Activated B cell treated with CpG ODN at 0.5 μM for 24 hours (primary cell): ENCODE measurements around the gene PTH. TPM values are rescaled to one million over a fixed set of nuclear protein-coding genes. Genes with fewer than 3 reads are reported as not detected.

Experiments used
- ATAC-seq: fragments of 200-7000 bp; cut with Tn5 transposase; one replicate; pipeline ENCODE4 v1.10.0; 2021; ENCODE audit warnings: low read depth, mild to moderate bottlenecking, moderate library complexity
- CTCF ChIA-PET: fragments of 350-600 bp; sonication (Branson Sonifier 250); formaldehyde crosslinking; loops from one replicate; lab custom pipeline; 2021; ENCODE audit warnings: antibody characterized with exemption; lab: Charles Lee
- POLR2A ChIA-PET: fragments of 350-600 bp; sonication (Branson Sonifier 250); formaldehyde crosslinking; loops from one replicate; lab custom pipeline; 2021; ENCODE audit warnings: antibody characterized with exemption; lab: Charles Lee
- DNase-seq: peaks from one replicate; pipeline ENCODE4 v3.0.0; 2022
- H3K27ac Mint-ChIP-seq: one replicate; pipeline ENCODE4 v1.8.0; 2020; ENCODE audit warnings: mixed read lengths
- H3K27me3 Mint-ChIP-seq: one replicate; pipeline ENCODE4 v1.8.0; 2021; ENCODE audit warnings: mixed read lengths
- H3K36me3 Mint-ChIP-seq: one replicate; pipeline ENCODE4 v1.8.0; 2021; ENCODE audit warnings: low read depth, mixed read lengths
- H3K4me1 Mint-ChIP-seq: one replicate; pipeline ENCODE4 v1.8.0; 2021; ENCODE audit warnings: mixed read lengths
- H3K4me3 Mint-ChIP-seq: one replicate; pipeline ENCODE4 v1.8.0; 2020; ENCODE audit warnings: mild to moderate bottlenecking, mixed read lengths
- H3K9me3 Mint-ChIP-seq: one replicate; pipeline ENCODE4 v1.8.0; 2020; ENCODE audit warnings: mixed read lengths
- intact Hi-C: fragments of 100-400 bp; cut with micrococcal nuclease; formaldehyde crosslinking; loops from one replicate; pipeline ENCODE4 v1.15.1; 2024
- total RNA-seq: library from RNA; stranded (reverse); gene quantifications from 2 replicates; pipeline ENCODE4 v1.2.3, GENCODE V29; 2022
- TF ChIP-seq, protein P1 (sequence below): fragments of 200-600 bp; IDR thresholded peaks from one replicate; pipeline ENCODE4 v1.8.0; 2022; ENCODE audit warnings: antibody characterized with exemption, mild to moderate bottlenecking

The PTH gene
- total RNA-seq, 1 donor from 2014 or later: not detected

DNA sequence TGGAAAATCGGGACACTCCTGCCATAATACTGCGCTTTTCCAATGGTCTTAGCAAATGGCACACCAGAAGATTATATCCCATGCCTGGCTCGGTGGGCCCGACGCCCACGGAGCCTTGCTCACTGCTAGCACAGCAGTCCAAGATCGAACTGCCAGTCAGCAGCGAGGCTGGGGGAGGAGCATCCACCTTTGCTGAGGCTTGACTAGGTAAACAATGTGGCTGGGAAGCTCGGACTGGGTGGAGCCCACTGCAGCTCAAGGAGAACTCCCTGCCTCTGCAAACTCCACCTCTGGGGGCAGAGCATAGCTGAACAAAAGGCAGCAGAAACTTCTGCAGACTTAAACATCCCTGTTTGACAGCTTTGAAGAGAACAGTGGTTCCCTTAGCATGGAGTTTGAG, 15.6 kb downstream of the PTH start:
- Mint-ChIP-seq H3K4me1 (no peaks in the 10 kb centered on the region), H3K27me3 (peaks cover 17% of the 10 kb centered on the region)
- intact Hi-C loops: no loop called here

GRCh38 chr11:13479688-13480087, 16.1 kb downstream of the PTH start:
- ChIA-PET CTCF (no interaction called here), POLR2A (no interaction called here)
- TF ChIP-seq, protein P1, sequence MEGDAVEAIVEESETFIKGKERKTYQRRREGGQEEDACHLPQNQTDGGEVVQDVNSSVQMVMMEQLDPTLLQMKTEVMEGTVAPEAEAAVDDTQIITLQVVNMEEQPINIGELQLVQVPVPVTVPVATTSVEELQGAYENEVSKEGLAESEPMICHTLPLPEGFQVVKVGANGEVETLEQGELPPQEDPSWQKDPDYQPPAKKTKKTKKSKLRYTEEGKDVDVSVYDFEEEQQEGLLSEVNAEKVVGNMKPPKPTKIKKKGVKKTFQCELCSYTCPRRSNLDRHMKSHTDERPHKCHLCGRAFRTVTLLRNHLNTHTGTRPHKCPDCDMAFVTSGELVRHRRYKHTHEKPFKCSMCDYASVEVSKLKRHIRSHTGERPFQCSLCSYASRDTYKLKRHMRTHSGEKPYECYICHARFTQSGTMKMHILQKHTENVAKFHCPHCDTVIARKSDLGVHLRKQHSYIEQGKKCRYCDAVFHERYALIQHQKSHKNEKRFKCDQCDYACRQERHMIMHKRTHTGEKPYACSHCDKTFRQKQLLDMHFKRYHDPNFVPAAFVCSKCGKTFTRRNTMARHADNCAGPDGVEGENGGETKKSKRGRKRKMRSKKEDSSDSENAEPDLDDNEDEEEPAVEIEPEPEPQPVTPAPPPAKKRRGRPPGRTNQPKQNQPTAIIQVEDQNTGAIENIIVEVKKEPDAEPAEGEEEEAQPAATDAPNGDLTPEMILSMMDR: no peak
- Mint-ChIP-seq H3K27me3 (peaks cover 17% of the 10 kb centered on the region), H3K4me1 (no peaks in the 10 kb centered on the region), H3K9me3 (no peaks in the 10 kb centered on the region), H3K36me3 (no peaks in the 10 kb centered on the region), H3K27ac (no peak overlapping the region), H3K4me3 (no peak overlapping the region)
- no peak for DNase-seq
- no peak for ATAC-seq
- intact Hi-C loops: no loop called here

More for the DNA sequence above, 15.6 kb downstream of the PTH start:
- Mint-ChIP-seq H3K36me3 (no peaks in the 10 kb centered on the region), H3K4me3 (no peak overlapping the region), H3K27ac (no peak overlapping the region), H3K9me3 (no peaks in the 10 kb centered on the region)
- ATAC-seq: no peak
- ChIA-PET POLR2A (no interaction called here), CTCF (no interaction called here)
- no peak for DNase-seq
- TF ChIP-seq, protein P1: no peak

DNA sequence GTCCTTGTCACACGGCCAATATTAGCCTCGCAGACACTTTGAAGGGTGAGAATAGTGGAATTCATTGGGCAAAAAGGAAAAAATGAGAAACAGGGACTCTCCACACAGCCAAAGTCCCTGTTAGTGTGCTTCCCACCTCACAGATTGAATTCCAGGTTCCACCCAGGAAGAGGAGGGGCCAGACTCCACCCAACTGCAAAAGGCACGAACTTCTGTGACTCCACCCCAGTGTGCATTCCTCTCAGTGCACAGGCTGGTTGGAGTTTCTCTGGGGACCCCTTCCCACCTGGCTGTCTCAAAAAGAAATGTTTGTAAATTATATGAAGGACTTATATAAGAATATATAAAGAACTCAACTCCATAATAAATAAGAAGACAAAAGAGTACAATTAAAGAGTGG, 20.7 kb downstream of the PTH start:
- TF ChIP-seq, protein P1: no peak
- Mint-ChIP-seq H3K27me3 (peaks cover 23% of the 10 kb centered on the region), H3K36me3 (no peaks in the 10 kb centered on the region), H3K4me1 (no peaks in the 10 kb centered on the region), H3K27ac (no peak overlapping the region), H3K9me3 (no peaks in the 10 kb centered on the region), H3K4me3 (no peak overlapping the region)
- ChIA-PET CTCF (no interaction called here), POLR2A (no interaction called here)
- no peak for DNase-seq
- no peak for ATAC-seq
- intact Hi-C loops: no loop called here

DNA sequence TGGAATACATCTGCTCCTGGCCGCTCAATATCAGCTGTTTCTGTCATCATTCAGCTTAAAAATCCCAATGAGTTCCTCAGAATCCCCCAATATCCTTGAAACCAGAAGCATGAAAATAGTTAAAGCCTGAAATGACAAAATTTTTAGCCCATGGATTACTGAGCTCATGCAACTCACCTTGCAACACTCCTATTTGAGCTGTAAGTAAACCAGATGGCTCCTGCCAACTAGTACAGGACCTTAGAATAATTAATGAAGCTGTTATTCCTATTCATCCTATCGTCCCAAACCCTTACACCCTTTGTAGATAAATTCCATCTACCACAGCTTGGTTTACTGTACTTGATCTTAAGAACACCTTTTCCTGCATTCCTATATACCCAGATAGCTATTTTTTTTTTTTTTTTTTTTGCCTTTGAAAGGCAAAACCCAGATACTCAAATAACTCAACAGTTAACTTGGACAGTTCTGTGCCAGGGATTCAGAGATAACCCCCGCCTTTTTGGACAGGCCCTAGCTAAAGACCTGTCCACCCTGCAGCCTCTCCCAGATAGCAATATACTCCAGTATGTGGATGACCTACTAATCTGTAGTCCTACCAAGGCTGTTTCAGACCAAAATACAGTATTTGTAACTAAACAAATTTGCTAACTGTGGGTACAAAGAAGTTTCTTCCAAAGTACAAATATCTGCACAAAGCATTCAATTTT, 22.6 kb downstream of the PTH start:
- ChIA-PET CTCF (interaction anchor here (0.8 to 1.3 kb wide), 2 partner anchors 7 to 14 kb away, joined by 3 read pairs; no protein-coding TSS in a partner anchor), POLR2A (interaction anchor here (0.6 kb wide), 1 partner anchor 188 kb away, joined by 4 read pairs; no protein-coding TSS in a partner anchor)
- Mint-ChIP-seq H3K4me3 (no peak overlapping the region), H3K36me3 (no peaks in the 10 kb centered on the region), H3K9me3 (no peaks in the 10 kb centered on the region), H3K4me1 (no peaks in the 10 kb centered on the region), H3K27me3 (peaks cover 17% of the 10 kb centered on the region), H3K27ac (no peak overlapping the region)
- TF ChIP-seq, protein P1: no peak
- intact Hi-C loops: no loop called here
- DNase-seq: no peak
- ATAC-seq: no peak

GRCh38 chr11:13468750-13469149, 27.0 kb downstream of the PTH start:
- DNase-seq (no peak), ATAC-seq (no peak)
- H3K4me1 Mint-ChIP-seq: peaks cover 9% of the 10 kb centered on the region
- ChIA-PET CTCF (no interaction called here), POLR2A (no interaction called here)
- no peak overlapping the region for H3K27ac Mint-ChIP-seq
- H3K4me3 Mint-ChIP-seq: no peak overlapping the region
- H3K27me3 Mint-ChIP-seq: peaks cover 15% of the 10 kb centered on the region
- no peaks in the 10 kb centered on the region for H3K36me3 Mint-ChIP-seq
- intact Hi-C loops: no loop called here
- TF ChIP-seq, protein P1: no peak
- no peaks in the 10 kb centered on the region for H3K9me3 Mint-ChIP-seq
